HepG2 (cell line): ENCODE results near the gene GIN1. TPM values are rescaled to one million over a fixed set of nuclear protein-coding genes. Genes with fewer than 3 reads are reported as not detected.

Experiments used
- BRD4 ChIP-seq: sonication (generic); formaldehyde crosslinking; IDR thresholded peaks from 2 replicates; pipeline ENCODE4 v1.4.0; 2020; ENCODE audit warnings: missing genetic modification reagents
- CHD4 ChIP-seq: fragments of 200-600 bp; sonication (generic); IDR thresholded peaks from 2 replicates; pipeline ENCODE4 v1.7.0; 2017; ENCODE audit warnings: mild to moderate bottlenecking, low read length, borderline replicate concordance
- MBNL3 ChIP-seq: fragments of 250-450 bp; sonication (Bioruptor Pico); conservative IDR thresholded peaks from 2 replicates; pipeline ENCODE4 v1.8.0; 2022; ENCODE audit warnings: mild to moderate bottlenecking, inconsistent platforms
- MEIS1 ChIP-seq: sonication (generic); formaldehyde crosslinking; IDR thresholded peaks from 2 replicates; pipeline ENCODE4 v1.9.0; 2021; ENCODE audit warnings: mild to moderate bottlenecking, missing genetic modification reagents, moderate library complexity, borderline replicate concordance
- MIER2 ChIP-seq: IDR thresholded peaks from 2 replicates; pipeline ENCODE4 v1.6.1; 2016; ENCODE audit warnings: missing biosample characterization, missing genetic modification reagents
- RBM39 ChIP-seq: fragments of 200-400 bp; formaldehyde crosslinking; IDR thresholded peaks from one replicate; pipeline ENCODE4 v1.6.1; 2018; ENCODE audit warnings: antibody characterized with exemption, mild to moderate bottlenecking, low read depth, low read length; ENCODE audit not compliant: poor library complexity, severe bottlenecking
- RXRA ChIP-seq: sonication (generic); formaldehyde crosslinking; IDR thresholded peaks from 2 replicates; pipeline ENCODE4 v1.5.1; 2020; ENCODE audit warnings: missing genetic modification reagents
- THAP11 ChIP-seq: IDR thresholded peaks from 2 replicates; pipeline ENCODE4 v1.6.1; 2016; ENCODE audit warnings: missing biosample characterization, missing genetic modification reagents
- TRAFD1 ChIP-seq: sonication (generic); formaldehyde crosslinking; IDR thresholded peaks from 2 replicates; pipeline ENCODE4 v1.5.1; 2020; ENCODE audit warnings: missing genetic modification reagents, mild to moderate bottlenecking, borderline replicate concordance
- U2AF1 ChIP-seq: fragments of 200-400 bp; formaldehyde crosslinking; optimal IDR thresholded peaks from 2 replicates; pipeline ENCODE3; 2017; ENCODE audit warnings: mild to moderate bottlenecking, low read depth, low read length
- ZBTB14 ChIP-seq: sonication (generic); formaldehyde crosslinking; IDR thresholded peaks from 2 replicates; pipeline ENCODE4 v1.4.0; 2020; ENCODE audit warnings: missing genetic modification reagents
- ZFX ChIP-seq: sonication (generic); formaldehyde crosslinking; IDR thresholded peaks from 2 replicates; pipeline ENCODE4 v1.4.0; 2020; ENCODE audit warnings: mild to moderate bottlenecking, low read depth, missing genetic modification reagents, moderate library complexity
- ZNF160 ChIP-seq: sonication (generic); formaldehyde crosslinking; IDR thresholded peaks from 2 replicates; pipeline ENCODE4 v1.8.0; 2022; ENCODE audit warnings: mild to moderate bottlenecking, inconsistent platforms, missing genetic modification reagents
- ZNF432 ChIP-seq: sonication (generic); formaldehyde crosslinking; IDR thresholded peaks from 2 replicates; pipeline ENCODE4 v1.5.0; 2020; ENCODE audit warnings: missing genetic modification reagents, mild to moderate bottlenecking, borderline replicate concordance
- ZNF883 ChIP-seq: sonication (generic); formaldehyde crosslinking; IDR thresholded peaks from 2 replicates; pipeline ENCODE4 v1.5.1; 2020; ENCODE audit warnings: mild to moderate bottlenecking, missing genetic modification reagents; ENCODE audit errors: not compliant biosample characterization
- ZNF891 ChIP-seq: sonication (generic); formaldehyde crosslinking; IDR thresholded peaks from 2 replicates; pipeline ENCODE4 v1.5.0; 2020; ENCODE audit warnings: mild to moderate bottlenecking, missing genetic modification reagents
- polyA plus RNA-seq, 8 experiments: library from polyadenylated mRNA; depleted of rRNA in 3 of 8; stranded (reverse) in 7 of 8; unstranded in 1 of 8; fragments of >200 nt; fragmentation: Illumina TruSeq in 4 of 8; extraction: Trizol in 4 of 8; gene quantifications; 2 replicates each; pipeline versions ENCODE4 v1.2.1 to v1.2.3, GENCODE V29; 2011 to 2016; ENCODE audit warnings: low read depth in 4 of 8, missing spikeins in 1 of 8, mixed read lengths in 1 of 8; ENCODE audit not compliant: insufficient read depth in 1 of 8
- total RNA-seq, 5 experiments: library from RNA; depleted of rRNA; stranded (reverse); fragments of >200 nt; fragmentation: Illumina TruSeq; extraction: Trizol; gene quantifications; 2 replicates each; pipeline ENCODE4 v1.2.3, GENCODE V29; 2016; ENCODE audit warnings: low read depth in 1 of 5
- TF ChIP-seq, protein P1 (sequence below): sonication (generic); formaldehyde crosslinking; IDR thresholded peaks from 2 replicates; pipeline ENCODE4 v1.4.0; 2020; ENCODE audit warnings: missing genetic modification reagents
- TF ChIP-seq, protein P2 (sequence below): sonication (generic); formaldehyde crosslinking; conservative IDR thresholded peaks from 2 replicates; pipeline ENCODE4 v1.4.0; 2020; ENCODE audit warnings: missing genetic modification reagents

The GIN1 gene
- total and polyA plus RNA-seq, 2 of the 13 experiments (the other 11 are each of a cell fraction or from before 2014, with no cell fraction given) = 1.7 to 7.7 TPM

GRCh38 chr5:103119765-103120606 is at the start of gene GIN1, which contains the start of gene PPIP5K2 (continued):
- no peak for TF ChIP-seq ZNF432 (CRISPR knock-in tag)
- TF ChIP-seq, protein P1, sequence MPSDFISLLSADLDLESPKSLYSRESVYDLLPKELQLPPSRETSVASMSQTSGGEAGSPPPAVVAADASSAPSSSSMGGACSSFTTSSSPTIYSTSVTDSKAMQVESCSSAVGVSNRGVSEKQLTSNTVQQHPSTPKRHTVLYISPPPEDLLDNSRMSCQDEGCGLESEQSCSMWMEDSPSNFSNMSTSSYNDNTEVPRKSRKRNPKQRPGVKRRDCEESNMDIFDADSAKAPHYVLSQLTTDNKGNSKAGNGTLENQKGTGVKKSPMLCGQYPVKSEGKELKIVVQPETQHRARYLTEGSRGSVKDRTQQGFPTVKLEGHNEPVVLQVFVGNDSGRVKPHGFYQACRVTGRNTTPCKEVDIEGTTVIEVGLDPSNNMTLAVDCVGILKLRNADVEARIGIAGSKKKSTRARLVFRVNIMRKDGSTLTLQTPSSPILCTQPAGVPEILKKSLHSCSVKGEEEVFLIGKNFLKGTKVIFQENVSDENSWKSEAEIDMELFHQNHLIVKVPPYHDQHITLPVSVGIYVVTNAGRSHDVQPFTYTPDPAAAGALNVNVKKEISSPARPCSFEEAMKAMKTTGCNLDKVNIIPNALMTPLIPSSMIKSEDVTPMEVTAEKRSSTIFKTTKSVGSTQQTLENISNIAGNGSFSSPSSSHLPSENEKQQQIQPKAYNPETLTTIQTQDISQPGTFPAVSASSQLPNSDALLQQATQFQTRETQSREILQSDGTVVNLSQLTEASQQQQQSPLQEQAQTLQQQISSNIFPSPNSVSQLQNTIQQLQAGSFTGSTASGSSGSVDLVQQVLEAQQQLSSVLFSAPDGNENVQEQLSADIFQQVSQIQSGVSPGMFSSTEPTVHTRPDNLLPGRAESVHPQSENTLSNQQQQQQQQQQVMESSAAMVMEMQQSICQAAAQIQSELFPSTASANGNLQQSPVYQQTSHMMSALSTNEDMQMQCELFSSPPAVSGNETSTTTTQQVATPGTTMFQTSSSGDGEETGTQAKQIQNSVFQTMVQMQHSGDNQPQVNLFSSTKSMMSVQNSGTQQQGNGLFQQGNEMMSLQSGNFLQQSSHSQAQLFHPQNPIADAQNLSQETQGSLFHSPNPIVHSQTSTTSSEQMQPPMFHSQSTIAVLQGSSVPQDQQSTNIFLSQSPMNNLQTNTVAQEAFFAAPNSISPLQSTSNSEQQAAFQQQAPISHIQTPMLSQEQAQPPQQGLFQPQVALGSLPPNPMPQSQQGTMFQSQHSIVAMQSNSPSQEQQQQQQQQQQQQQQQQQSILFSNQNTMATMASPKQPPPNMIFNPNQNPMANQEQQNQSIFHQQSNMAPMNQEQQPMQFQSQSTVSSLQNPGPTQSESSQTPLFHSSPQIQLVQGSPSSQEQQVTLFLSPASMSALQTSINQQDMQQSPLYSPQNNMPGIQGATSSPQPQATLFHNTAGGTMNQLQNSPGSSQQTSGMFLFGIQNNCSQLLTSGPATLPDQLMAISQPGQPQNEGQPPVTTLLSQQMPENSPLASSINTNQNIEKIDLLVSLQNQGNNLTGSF (CRISPR knock-in tag) = peak; percentile 51; the same call in 1 of the 2 replicates
- peak; percentile 96 for TF ChIP-seq THAP11
- TF ChIP-seq ZNF883 (CRISPR knock-in tag) = peak; percentile 59
- TF ChIP-seq BRD4 (CRISPR knock-in tag) = no peak; the same call in 1 of the 2 replicates
- TF ChIP-seq MIER2 (CRISPR knock-in tag) = peak; percentile 46; the same call in 1 of the 2 replicates
- TF ChIP-seq MBNL3 = no peak
- TF ChIP-seq ZBTB14 = no peak
- TF ChIP-seq TRAFD1 (CRISPR knock-in tag) = no peak
- TF ChIP-seq RXRA (CRISPR knock-in tag) = peak; percentile 72; the same call in 1 of the 2 replicates
- no peak for TF ChIP-seq U2AF1
- TF ChIP-seq, protein P2, sequence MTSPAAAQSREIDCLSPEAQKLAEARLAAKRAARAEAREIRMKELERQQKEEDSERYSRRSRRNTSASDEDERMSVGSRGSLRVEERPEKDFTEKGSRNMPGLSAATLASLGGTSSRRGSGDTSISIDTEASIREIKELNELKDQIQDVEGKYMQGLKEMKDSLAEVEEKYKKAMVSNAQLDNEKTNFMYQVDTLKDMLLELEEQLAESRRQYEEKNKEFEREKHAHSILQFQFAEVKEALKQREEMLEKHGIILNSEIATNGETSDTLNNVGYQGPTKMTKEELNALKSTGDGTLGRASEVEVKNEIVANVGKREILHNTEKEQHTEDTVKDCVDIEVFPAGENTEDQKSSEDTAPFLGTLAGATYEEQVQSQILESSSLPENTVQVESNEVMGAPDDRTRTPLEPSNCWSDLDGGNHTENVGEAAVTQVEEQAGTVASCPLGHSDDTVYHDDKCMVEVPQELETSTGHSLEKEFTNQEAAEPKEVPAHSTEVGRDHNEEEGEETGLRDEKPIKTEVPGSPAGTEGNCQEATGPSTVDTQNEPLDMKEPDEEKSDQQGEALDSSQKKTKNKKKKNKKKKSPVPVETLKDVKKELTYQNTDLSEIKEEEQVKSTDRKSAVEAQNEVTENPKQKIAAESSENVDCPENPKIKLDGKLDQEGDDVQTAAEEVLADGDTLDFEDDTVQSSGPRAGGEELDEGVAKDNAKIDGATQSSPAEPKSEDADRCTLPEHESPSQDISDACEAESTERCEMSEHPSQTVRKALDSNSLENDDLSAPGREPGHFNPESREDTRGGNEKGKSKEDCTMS (CRISPR knock-in tag) = no peak
- TF ChIP-seq MEIS1 = no peak; the same call in 1 of the 2 replicates
- peak; percentile 75 for TF ChIP-seq ZFX (CRISPR knock-in tag)
- no peak for TF ChIP-seq CHD4
- no peak; the same call in 1 of the 2 replicates for TF ChIP-seq ZNF891
- peak; percentile 67 for TF ChIP-seq RBM39
- peak; percentile 49; the same call in 1 of the 2 replicates for TF ChIP-seq ZNF160
